GM23338 (cell line): ENCODE measurements around the gene RCSD1. TPM values are rescaled to one million over a fixed set of nuclear protein-coding genes. Genes with fewer than 3 reads are reported as not detected.

ENCODE experiments used
- ATAC-seq: fragments of 200-7000 bp; cut with Tn5 transposase; 3 replicates; pipeline ENCODE4 v1.9.1; 2020
- DNase-seq: peaks from one replicate; pipeline ENCODE4 v3.0.0-alpha.2; 2015; ENCODE audit warnings: low spot score
- H2AFZ ChIP-seq: fragments of 200-600 bp; sonication (generic); 2 replicates; pipeline ENCODE4 v1.8.0; 2016; ENCODE audit warnings: antibody characterized with exemption, mild to moderate bottlenecking, moderate library complexity
- H3F3A ChIP-seq: fragments of 200-600 bp; sonication (generic); replicated peaks from 2 replicates; pipeline ENCODE4 v1.8.0; 2017; ENCODE audit warnings: antibody characterized with exemption, mixed run types, low read depth
- H3K27ac ChIP-seq: fragments of 200-600 bp; sonication (generic); 2 replicates; pipeline ENCODE4 v1.6.1; 2016; ENCODE audit warnings: low read depth
- H3K27me3 ChIP-seq: fragments of 200-600 bp; sonication (generic); 2 replicates; pipeline ENCODE4 v1.8.0; 2016; ENCODE audit warnings: mild to moderate bottlenecking, mixed run types, moderate library complexity; ENCODE audit not compliant: insufficient read depth
- H3K36me3 ChIP-seq: fragments of 200-600 bp; sonication (generic); 2 replicates; pipeline ENCODE4 v1.8.0; 2016; ENCODE audit warnings: mild to moderate bottlenecking; ENCODE audit not compliant: insufficient read depth
- H3K4me1 ChIP-seq: fragments of 200-600 bp; sonication (generic); 2 replicates; pipeline ENCODE4 v1.8.0; 2016; ENCODE audit warnings: mild to moderate bottlenecking, moderate library complexity; ENCODE audit not compliant: insufficient read depth
- H3K4me2 ChIP-seq: fragments of 200-600 bp; sonication (generic); 2 replicates; pipeline ENCODE4 v1.7.1; 2017; ENCODE audit warnings: mixed run types
- H3K4me3 ChIP-seq: fragments of 200-600 bp; sonication (generic); 2 replicates; pipeline ENCODE4 v1.6.1; 2016; ENCODE audit warnings: mixed run types
- H3K79me2 ChIP-seq: fragments of 200-600 bp; sonication (generic); replicated peaks from 2 replicates; pipeline ENCODE4 v1.8.0; 2017; ENCODE audit warnings: mild to moderate bottlenecking; ENCODE audit not compliant: insufficient read depth
- H3K9me2 ChIP-seq: fragments of 200-600 bp; sonication (generic); 2 replicates; pipeline ENCODE4 v1.8.0; 2017; ENCODE audit not compliant: insufficient read depth
- H4K20me1 ChIP-seq: fragments of 200-600 bp; sonication (generic); replicated peaks from 2 replicates; pipeline ENCODE4 v1.8.0; 2017; ENCODE audit warnings: mild to moderate bottlenecking; ENCODE audit not compliant: insufficient read depth
- H3K27ac Mint-ChIP-seq: 2 replicates; pipeline ENCODE4 v1.8.0; 2020; ENCODE audit warnings: inconsistent platforms, mild to moderate bottlenecking, moderate library complexity, mixed read lengths
- H3K27me3 Mint-ChIP-seq: 3 replicates; pipeline ENCODE4 v1.8.0; 2022; ENCODE audit warnings: low read depth, mild to moderate bottlenecking, moderate library complexity, mixed read lengths, inconsistent platforms; ENCODE audit not compliant: insufficient read depth, poor library complexity
- H3K36me3 Mint-ChIP-seq: 3 replicates; pipeline ENCODE4 v1.8.0; 2021; ENCODE audit warnings: low read depth, mild to moderate bottlenecking, inconsistent platforms, moderate library complexity, mixed read lengths
- H3K4me1 Mint-ChIP-seq: 3 replicates; pipeline ENCODE4 v1.8.0; 2020; ENCODE audit warnings: mild to moderate bottlenecking, inconsistent platforms, mixed read lengths
- H3K4me3 Mint-ChIP-seq: 3 replicates; pipeline ENCODE4 v1.8.0; 2021; ENCODE audit warnings: moderate library complexity, mild to moderate bottlenecking, inconsistent platforms, mixed read lengths
- H3K9me3 Mint-ChIP-seq: 3 replicates; pipeline ENCODE4 v1.8.0; 2020; ENCODE audit warnings: moderate library complexity, mild to moderate bottlenecking, inconsistent platforms, mixed read lengths
- CREB1 ChIP-seq: fragments of 250-450 bp; sonication (Bioruptor Pico); IDR thresholded peaks from 2 replicates; pipeline ENCODE4 v1.5.0; 2020; ENCODE audit warnings: low read depth, mild to moderate bottlenecking, moderate library complexity
- CTCF ChIP-seq, 2 experiments: fragments of 200-600 bp in 1 of 2; sonication (generic) in 1 of 2; conservative IDR thresholded peaks; 2 replicates each; pipeline versions ENCODE4 v1.5.1 to v1.6.1; 2016 to 2017; ENCODE audit warnings: antibody characterized with exemption in 2 of 2, low read depth in 2 of 2, mild to moderate bottlenecking in 2 of 2, moderate library complexity in 1 of 2
- EZH2 ChIP-seq: fragments of 200-600 bp; sonication (generic); IDR thresholded peaks from one replicate; pipeline ENCODE4 v1.8.0; 2017; ENCODE audit warnings: antibody characterized with exemption, mild to moderate bottlenecking, low read depth; ENCODE audit not compliant: unreplicated experiment
- JUNB ChIP-seq: IDR thresholded peaks from one replicate; pipeline ENCODE4 v1.6.1; 2016; ENCODE audit warnings: antibody characterized with exemption; ENCODE audit not compliant: unreplicated experiment
- NANOG ChIP-seq: IDR thresholded peaks from 2 replicates; pipeline ENCODE4 v1.6.1; 2016; ENCODE audit warnings: antibody characterized with exemption, borderline replicate concordance
- POLR2AphosphoS5 ChIP-seq: IDR thresholded peaks from 2 replicates; pipeline ENCODE4 v1.6.1; 2016; ENCODE audit warnings: antibody characterized with exemption, low read depth
- STAT1 ChIP-seq: IDR thresholded peaks from one replicate; pipeline ENCODE4 v1.6.1; 2016; ENCODE audit warnings: antibody characterized with exemption; ENCODE audit not compliant: unreplicated experiment
- ZNF114 ChIP-seq: fragments of 250-450 bp; sonication (Bioruptor Pico); IDR thresholded peaks from 2 replicates; pipeline ENCODE4 v1.5.0; 2020; ENCODE audit warnings: mild to moderate bottlenecking, moderate library complexity
- ZNF331 ChIP-seq: fragments of 250-450 bp; sonication (Bioruptor Pico); IDR thresholded peaks from 2 replicates; pipeline ENCODE4 v1.5.0; 2020; ENCODE audit warnings: low read depth, mild to moderate bottlenecking, moderate library complexity
- polyA plus RNA-seq: library from polyadenylated mRNA; unstranded; fragments of >200 nt; fragmentation: Nextera tagmentation; extraction: Ambion mirVana; gene quantifications from 2 replicates; pipeline ENCODE4 v1.2.1, GENCODE V29; 2016
- total RNA-seq: library from RNA; depleted of rRNA; stranded (reverse); fragments of >200 nt; shearing (Covaris generic); gene quantifications from 2 replicates; pipeline ENCODE4 v1.2.3, GENCODE V29; 2014
- TF ChIP-seq, protein P1 (sequence below): IDR thresholded peaks from 2 replicates; pipeline ENCODE4 v1.6.1; 2016; ENCODE audit warnings: antibody characterized with exemption
- TF ChIP-seq, protein P2 (sequence below): fragments of 250-450 bp; sonication (Bioruptor Pico); IDR thresholded peaks from 2 replicates; pipeline ENCODE4 v1.5.0; 2020; ENCODE audit warnings: mild to moderate bottlenecking, moderate library complexity

Gene RCSD1
- total and polyA plus RNA-seq, 2 experiments from 2014 or later, result 0.18 to 0.73 TPM

- Histone ChIP-seq H4K20me1 (no peaks in the 10 kb centered on the region), H3K79me2 (no peaks in the 10 kb centered on the region), H3K9me2 (no peaks in the 10 kb centered on the region), H2AFZ (no peak overlapping the region), H3F3A (no peaks in the 10 kb centered on the region), H3K36me3 (no peaks in the 10 kb centered on the region), H3K4me3 (no peak overlapping the region), H3K4me1 (peaks cover under 1% of the 10 kb centered on the region; the same call in 1 of the 2 replicates), H3K27ac (no peak overlapping the region), H3K4me2 (no peak overlapping the region), H3K27me3 (no peaks in the 10 kb centered on the region)
- no peak for TF ChIP-seq STAT1
- TF ChIP-seq CTCF (conservative IDR thresholded peaks at IDR 0.05; ENCODE audit: low read depth in 2 of 2), result no peak
- no peak for TF ChIP-seq NANOG
- TF ChIP-seq EZH2, result no peak
- TF ChIP-seq, protein P1, sequence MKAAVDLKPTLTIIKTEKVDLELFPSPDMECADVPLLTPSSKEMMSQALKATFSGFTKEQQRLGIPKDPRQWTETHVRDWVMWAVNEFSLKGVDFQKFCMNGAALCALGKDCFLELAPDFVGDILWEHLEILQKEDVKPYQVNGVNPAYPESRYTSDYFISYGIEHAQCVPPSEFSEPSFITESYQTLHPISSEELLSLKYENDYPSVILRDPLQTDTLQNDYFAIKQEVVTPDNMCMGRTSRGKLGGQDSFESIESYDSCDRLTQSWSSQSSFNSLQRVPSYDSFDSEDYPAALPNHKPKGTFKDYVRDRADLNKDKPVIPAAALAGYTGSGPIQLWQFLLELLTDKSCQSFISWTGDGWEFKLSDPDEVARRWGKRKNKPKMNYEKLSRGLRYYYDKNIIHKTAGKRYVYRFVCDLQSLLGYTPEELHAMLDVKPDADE, result no peak
- no peak for TF ChIP-seq CREB1
- TF ChIP-seq ZNF331 (CRISPR knock-in tag), result no peak
- TF ChIP-seq POLR2AphosphoS5, result no peak
- no peak for TF ChIP-seq ZNF114
- no peak for TF ChIP-seq JUNB
- TF ChIP-seq, protein P2, sequence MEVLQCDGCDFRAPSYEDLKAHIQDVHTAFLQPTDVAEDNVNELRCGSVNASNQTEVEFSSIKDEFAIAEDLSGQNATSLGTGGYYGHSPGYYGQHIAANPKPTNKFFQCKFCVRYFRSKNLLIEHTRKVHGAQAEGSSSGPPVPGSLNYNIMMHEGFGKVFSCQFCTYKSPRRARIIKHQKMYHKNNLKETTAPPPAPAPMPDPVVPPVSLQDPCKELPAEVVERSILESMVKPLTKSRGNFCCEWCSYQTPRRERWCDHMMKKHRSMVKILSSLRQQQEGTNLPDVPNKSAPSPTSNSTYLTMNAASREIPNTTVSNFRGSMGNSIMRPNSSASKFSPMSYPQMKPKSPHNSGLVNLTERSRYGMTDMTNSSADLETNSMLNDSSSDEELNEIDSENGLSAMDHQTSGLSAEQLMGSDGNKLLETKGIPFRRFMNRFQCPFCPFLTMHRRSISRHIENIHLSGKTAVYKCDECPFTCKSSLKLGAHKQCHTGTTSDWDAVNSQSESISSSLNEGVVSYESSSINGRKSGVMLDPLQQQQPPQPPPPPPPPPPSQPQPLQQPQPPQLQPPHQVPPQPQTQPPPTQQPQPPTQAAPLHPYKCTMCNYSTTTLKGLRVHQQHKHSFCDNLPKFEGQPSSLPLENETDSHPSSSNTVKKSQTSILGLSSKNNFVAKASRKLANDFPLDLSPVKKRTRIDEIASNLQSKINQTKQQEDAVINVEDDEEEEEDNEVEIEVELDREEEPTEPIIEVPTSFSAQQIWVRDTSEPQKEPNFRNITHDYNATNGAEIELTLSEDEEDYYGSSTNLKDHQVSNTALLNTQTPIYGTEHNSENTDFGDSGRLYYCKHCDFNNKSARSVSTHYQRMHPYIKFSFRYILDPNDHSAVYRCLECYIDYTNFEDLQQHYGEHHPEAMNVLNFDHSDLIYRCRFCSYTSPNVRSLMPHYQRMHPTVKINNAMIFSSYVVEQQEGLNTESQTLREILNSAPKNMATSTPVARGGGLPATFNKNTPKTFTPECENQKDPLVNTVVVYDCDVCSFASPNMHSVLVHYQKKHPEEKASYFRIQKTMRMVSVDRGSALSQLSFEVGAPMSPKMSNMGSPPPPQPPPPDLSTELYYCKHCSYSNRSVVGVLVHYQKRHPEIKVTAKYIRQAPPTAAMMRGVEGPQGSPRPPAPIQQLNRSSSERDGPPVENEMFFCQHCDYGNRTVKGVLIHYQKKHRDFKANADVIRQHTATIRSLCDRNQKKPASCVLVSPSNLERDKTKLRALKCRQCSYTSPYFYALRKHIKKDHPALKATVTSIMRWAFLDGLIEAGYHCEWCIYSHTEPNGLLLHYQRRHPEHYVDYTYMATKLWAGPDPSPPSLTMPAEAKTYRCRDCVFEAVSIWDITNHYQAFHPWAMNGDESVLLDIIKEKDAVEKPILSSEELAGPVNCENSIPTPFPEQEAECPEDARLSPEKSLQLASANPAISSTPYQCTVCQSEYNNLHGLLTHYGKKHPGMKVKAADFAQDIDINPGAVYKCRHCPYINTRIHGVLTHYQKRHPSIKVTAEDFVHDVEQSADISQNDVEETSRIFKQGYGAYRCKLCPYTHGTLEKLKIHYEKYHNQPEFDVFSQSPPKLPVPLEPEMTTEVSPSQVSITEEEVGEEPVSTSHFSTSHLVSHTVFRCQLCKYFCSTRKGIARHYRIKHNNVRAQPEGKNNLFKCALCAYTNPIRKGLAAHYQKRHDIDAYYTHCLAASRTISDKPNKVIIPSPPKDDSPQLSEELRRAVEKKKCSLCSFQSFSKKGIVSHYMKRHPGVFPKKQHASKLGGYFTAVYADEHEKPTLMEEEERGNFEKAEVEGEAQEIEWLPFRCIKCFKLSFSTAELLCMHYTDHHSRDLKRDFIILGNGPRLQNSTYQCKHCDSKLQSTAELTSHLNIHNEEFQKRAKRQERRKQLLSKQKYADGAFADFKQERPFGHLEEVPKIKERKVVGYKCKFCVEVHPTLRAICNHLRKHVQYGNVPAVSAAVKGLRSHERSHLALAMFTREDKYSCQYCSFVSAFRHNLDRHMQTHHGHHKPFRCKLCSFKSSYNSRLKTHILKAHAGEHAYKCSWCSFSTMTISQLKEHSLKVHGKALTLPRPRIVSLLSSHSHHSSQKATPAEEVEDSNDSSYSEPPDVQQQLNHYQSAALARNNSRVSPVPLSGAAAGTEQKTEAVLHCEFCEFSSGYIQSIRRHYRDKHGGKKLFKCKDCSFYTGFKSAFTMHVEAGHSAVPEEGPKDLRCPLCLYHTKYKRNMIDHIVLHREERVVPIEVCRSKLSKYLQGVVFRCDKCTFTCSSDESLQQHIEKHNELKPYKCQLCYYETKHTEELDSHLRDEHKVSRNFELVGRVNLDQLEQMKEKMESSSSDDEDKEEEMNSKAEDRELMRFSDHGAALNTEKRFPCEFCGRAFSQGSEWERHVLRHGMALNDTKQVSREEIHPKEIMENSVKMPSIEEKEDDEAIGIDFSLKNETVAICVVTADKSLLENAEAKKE (CRISPR knock-in tag), result no peak
- Mint-ChIP-seq H3K4me3 (no peak overlapping the region), H3K4me1 (peaks cover 18% of the 10 kb centered on the region), H3K36me3 (no peaks in the 10 kb centered on the region; the same call in 2 of the 3 replicates), H3K27ac (no peak overlapping the region), H3K27me3 (peaks cover 5% of the 10 kb centered on the region), H3K9me3 (no peaks in the 10 kb centered on the region; the same call in 2 of the 3 replicates)
- DNase-seq (no peak), ATAC-seq (no peak)
Measured at GRCh38 chr1:167693425-167694045, 63.5 kb downstream of the RCSD1 start.
